Measurements from ENCODE around the gene COPS3.
A peak's percentile ranks its signal among the peaks of the same experiment; 100 is the strongest.
"Not testable (repeated sequence)": the region's sequence is repeated elsewhere in the genome, so short reads cannot be mapped to it uniquely, and the experiment has no call there.

Gene COPS3

DNA sequence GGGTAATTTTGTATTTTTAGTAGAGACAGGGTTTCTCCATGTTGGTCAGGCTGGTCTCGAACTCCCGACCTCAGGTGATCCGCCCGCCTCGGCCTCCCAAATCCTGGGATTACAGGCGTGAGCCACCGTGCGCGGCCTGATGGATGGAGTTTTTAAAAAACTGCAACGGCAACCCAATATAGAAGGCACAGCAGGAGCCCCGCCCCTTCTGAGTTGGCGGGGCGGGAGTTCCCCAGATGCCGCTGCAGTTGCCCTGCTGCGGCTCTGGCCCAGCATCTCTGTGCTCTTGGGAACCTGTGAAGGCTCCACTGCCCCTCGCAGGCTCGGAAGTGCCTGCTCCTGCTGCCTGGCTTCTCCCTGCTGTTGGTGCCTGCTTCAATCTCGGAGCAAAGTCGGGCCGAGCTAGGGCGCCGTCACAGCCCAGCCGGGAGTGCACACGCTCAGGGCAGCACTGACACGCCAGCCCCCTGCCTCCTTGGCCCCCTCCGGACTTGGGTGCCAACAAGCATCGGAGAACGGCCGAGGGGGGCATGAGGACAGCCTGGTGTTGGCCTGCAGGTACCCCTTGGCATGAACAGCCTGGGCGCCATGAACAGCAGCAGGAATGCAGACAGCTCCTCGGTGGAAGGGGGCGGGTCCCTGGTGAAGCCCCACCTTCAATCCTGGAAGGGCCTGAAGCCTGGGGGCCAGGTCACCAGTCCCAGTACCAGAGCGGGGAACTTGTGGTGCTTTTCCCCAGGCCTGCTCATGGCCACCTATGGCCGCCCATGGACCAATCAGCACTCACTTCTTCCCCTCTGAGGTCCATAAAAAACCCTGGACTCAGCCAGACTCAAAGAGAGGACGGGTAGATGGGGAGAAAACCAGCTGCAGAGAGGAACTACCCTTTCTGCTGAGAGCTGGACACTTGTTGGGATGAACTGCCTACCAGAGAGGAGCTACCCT lies 19.9 kb upstream of the COPS3 start:
- DNase-seq, result peak; percentile 84

DNA sequence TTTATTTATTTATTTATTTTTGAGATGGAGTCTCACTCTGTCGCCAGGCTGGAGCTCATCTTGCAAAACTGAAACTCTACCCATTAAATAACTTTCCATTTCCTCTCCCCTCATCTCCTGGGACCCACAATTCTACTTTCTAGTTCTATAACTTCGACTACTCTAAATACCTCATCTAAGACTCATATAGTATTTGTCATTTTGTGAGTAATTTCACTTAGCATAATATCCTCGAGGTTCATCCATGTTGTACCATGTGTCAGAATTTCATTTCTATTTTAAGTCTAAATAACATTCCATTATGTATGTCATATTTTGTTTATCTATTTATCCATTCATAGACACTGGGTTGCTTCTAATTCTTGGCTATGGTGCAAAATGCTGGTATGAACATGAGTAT lies 17.1 kb upstream of the COPS3 start:
- DNase-seq, result no peak

DNA sequence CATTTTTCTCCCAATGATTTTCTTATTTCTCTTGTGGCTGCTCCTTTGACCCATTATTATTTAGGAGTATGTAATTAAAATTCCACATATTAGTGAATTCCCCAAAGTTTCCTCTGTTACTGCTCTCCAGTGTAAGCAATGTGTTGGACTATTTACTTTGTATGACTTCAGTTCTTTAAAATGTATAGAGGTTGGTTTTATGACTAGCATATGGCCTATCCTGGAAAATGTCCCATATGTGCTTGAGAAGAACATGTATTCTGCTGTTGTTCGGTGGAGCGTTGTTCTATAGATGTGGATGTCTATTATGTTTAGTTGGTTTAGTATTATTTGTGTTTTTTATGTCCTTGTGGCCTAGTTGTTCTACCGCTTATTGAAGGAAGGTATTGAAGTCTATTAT lies 16.2 kb upstream of the COPS3 start:
- DNase-seq, result no peak

DNA sequence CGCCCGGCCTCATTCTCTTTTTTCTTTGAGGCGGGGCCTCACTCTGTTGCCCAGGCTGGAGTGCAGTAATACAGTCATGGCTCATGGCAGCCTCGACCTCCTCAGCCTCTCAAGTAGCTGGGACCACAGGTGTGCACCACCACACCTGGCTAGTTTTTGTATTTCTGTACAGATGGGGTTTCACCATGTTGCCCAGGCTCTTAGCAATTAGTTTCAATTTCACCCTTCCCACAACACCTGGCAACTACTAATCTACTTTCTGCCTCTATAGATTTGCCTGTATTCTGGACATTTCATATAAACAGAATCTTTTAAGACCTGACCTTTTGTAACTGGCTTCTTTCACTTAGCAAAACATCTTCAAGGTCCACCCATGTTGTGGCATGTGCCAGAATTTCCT lies 14.1 kb upstream of the COPS3 start:
- no peak for DNase-seq

DNA sequence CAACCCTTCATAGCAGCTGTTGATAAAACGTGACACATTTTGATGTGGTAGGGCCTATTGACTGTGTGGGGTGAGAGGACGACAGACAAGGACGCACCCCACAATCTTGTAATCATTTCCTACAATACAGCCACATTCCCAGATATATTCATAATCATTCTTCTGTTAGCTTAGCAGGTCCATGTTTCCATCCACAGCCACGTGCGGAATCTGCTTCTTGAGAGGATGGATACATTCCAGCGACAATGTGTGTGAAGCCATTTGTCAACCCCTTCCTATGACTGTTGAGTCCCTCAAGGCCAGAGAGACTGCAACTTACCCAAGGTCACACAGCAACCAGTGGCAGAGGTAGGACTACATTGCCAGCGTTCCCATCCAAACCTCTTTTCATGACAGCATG lies 8.7 kb upstream of the COPS3 start:
- no peak for DNase-seq

DNA sequence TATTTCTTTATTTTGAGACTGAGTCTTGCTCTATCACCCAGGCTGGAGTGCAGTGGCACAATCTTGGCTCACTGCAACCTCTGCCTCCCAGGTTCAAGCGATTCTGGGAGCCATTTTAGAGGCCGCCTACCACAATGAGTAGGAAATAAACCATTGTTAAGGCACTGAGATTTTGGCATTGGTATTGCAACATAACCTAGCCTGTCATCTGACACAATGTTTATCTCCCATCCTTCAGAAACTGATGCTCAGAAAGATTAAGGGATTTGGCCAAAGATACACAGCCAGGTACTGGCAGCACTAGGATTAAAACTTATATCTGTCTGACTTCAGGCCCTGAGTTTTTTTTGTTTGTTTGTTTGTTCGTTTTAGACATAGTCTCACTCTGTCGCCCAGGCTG lies 8.0 kb upstream of the COPS3 start:
- DNase-seq, result no peak

DNA sequence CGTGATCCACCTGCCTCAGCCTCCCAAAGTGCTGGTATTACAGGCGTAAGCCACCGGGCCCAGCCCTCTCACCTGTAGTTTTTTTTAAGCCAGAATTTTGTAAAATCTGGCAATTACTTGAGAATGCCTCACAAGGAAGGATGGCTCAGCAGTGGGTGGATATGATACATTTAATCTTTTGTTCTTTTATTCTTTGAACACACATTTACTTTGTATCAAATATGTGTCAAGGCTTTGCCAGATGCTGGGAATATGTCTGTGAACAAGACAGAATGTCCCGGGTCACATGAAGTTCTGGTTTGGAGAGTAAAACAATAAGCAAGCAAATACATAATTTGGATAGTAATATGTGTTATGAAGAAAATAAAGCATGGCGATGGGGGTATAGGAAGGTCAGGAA lies 4.9 kb upstream of the COPS3 start:
- DNase-seq, result no peak

DNA sequence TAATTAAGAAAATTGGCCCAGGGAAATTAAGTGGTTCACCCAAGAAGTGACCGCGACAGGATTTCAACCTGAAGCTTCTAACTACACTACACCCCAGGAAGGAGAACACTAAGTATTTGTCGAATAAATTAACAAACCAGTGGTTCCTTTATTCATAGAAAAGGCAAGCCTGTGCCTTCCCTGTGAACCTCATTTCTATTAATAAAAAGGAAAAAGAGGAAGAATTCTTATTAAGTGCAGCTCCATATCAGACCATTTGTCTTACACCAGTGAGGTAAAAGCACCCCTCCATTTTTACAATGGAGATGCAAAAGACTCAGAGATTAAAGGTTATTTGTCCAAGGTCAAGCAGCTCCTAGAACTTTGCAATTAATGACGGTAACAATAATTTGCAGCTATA lies 1.7 kb downstream of the COPS3 start:
- no peak for DNase-seq

DNA sequence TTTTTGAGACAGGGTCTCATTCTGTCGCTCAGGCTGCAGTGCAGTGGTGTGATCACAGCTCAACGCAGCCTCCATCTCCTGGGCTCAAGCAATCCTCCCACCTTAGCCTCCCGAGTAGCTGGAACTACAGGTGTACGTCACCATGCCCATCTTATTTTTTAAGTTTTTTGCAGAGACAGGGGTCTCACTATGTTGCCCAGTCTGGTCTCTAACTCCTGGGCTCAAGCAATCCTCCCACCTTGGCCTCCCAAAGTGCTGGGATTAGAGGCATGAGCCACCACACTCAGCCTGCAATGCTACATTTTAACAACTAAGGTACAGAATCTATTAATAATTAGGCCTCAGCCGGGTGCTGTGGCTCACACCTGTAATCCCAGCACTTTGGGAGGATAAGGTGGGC lies 3.6 kb downstream of the COPS3 start:
- not testable (repeated sequence) for DNase-seq

DNA sequence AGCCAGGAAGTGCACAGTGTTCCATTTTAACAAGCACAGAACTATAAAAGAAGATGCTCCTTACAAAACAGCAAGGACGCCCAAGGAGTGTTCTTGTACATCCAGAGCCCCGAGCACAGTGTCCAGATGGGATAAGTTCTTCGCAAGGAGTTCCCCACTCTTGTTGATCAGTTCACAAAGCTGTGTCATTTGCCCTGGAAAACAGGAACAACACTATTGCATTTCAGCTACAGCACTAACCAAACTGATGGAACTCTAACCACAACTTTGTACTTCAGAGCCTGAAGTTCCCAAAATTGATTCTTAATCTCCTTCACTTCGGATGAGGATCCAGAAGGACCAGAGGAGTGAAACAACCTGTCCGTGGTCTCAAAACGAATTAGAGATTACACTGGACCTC lies 5.1 kb downstream of the COPS3 start:
- no peak for DNase-seq

DNA sequence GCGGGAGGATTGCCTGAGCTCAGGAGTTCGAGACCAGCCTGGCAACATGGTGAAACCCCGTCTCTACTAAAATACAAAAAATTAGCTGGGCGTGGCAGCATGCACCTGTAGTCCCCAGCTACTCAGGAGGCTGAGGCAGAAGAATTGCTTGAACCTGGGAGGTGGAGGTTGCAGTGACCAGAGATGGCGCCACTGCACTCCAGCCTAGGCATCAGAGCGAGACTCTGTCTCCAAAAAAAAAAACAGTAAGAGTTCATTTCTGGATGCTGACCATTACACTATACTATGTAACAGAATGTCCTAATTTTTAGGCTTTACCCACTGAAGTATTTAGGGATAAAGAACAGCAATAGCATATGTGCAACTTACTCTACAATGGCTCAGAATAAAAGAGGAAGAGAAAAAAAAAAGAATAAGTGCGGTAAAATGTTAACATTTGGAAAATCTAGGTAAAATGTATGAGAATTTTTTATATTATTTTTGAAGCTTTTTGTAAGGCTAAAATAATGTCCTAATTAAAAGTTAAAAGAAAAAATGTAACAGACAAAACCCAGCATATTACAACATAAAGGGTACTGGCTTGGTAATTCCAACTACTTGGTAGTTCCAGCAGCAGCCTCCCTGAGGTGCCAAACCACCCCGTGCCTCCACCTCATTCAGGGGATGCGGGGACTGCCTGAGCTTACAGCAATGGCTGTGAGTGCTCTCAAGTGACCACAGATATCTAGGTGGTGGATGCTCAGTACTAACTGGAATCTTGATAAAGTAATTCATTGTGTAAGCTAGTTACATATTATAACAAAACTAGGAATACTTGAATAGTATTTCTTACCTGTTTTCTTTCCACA lies 10.9 kb downstream of the COPS3 start:
- peak; percentile 45 for DNase-seq

DNA sequence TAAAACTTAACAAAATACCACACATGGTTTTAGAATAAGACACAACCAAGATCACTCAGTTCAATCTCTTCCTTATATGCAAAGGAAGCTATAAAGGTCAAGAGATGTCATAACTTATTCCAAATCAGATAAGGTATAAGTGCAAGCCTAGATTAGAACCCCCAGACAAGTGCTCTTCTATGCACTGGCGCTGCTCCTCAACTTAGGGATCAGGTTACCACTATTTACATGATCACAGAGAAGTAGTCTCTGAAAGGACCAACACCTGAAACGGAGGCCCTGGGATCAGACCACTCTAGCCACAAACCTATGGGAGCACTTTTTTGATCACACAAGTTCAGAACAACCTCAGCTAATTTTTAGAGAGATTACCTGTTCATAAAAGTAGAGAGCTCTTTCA lies 16.6 kb downstream of the COPS3 start:
- no peak for DNase-seq

DNA sequence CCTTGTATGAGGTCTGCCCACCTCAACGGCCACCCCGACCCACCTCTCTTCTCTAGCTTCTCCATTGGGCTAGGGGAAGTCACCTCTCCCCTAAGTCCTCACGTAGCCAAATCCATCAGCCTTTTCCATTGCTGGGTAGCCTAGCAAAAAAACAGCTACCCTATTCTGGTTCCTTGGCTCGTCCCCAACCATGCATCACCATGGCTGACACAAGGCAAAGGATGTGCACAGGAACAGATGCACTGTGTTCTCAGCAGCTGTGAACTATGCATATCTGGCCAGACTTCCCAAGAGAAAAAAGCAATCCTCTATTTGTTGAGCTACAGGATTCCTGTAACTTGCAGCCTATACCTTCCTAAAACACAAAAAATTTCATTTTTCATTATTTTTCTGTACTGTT lies 22.0 kb downstream of the COPS3 start:
- no peak for DNase-seq

DNA sequence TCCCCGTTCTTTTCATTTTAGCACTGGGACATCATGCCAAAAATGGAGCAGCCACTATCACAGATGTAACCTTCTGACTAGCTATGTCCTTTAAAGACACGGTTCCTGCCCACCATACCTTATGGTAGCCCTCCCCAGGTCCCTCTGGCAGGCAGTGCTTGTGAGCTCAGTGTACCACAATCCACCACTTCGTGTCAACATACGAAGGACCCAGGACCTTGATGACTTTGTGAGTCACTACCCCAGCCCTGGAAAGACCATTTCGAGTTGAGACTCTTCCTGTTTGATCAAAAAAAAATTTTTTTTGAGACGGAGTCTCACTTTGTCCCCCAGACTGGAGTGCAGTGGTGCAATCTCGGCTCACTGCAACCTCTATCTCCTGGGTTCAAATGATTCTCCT lies 23.0 kb downstream of the COPS3 start:
- no peak for DNase-seq

DNA sequence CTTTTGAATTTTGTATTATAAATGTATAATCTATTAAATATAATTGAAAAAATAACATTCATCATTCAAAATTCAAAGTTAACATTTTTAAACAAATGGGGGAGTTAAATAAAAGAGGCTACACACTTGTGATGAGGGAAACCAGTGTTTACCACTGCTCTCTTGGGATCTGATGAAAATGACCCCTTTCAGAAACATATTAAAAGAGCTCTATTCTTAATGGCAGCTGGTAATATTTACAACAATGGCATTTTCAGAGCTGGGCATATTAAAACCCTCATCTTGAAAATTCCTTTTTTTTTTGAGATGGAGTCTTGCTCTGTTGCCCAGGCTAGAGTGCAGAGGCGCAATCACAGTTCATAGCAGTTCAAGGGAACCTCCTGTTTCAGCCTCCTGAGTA lies 24.7 kb downstream of the COPS3 start:
- DNase-seq, result no peak

DNA sequence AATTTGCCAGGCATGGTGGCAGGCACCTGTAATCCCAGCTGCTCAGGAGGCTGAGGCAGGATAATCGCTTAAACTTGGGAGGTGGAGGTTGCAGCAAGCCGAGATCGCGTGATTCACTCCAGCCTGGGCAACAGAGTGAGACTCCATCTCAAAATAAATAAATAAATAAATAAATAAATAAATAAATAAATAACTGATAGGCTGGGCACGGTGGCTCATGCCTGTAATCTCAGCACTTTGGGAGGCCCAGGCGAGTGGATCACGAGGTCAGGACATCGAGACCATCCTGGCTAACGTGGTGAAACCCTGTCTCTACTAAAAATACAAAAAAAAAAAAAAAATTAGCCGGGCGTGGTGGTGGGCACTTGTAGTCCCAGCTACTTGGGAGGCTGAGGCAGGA lies 25.4 kb downstream of the COPS3 start:
- not testable (repeated sequence) for DNase-seq

DNA sequence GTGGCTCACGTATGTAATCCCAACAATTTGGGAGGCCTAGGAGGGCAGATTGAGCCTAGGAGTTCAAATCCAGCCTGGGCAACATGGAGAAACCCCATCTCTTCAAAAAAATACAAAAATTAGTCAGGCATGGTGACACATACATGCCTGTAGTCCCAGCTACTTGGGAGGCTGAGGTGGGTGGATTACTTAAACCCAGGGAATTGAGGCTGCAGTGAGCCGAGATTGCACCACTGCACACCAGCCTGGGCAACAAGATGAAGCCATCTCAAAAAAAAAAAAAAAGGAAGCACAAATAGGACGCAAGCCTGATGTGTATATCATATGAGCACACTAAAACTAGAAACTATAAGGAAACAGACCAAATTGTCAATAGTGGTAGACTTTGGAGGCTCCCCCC lies 27.0 kb downstream of the COPS3 start:
- no peak for DNase-seq

DNA sequence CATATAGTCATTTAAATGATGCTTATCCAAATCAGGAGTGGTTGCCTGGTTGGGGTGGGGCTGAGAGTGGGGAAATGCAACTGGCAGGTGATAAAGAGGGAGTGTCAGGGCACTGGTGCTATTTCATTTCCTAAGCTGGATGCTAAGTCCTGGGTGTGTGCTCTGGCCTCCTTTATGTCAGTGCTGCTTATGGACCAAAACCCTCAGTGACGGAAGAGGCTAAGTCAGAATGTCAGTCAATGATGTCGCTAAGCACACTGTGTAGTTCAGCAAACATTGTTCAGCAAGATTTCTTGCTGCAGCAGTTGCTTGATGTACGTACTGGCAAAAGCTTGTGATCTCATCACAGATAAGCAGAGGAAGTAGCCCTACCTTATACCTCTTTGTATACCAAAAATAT lies 27.6 kb downstream of the COPS3 start:
- peak; percentile 72 for DNase-seq

DNA sequence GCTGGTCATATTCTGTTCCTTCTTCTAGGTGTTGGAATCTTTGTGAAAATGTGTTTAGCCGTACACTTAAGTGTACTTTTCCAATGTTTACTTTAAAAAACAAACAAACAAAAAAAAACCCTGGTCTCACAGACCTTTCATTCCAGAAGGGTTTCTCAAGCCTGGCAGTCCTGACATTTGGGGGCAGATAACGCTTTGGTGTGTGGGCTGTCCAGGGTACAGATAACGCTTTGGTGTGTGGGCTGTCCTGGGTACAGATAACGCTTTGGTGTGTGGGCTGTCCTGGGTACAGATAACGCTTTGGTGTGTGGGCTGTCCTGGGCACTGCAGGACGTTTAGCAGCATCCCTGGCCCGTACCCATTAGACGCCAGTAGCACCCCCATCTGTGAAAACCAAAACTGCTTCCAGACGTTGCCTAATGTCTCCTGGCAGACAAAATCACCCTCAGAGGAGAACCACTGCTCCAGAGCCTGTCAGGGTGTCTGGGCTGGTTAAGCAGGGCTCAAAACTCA lies 28.8 kb downstream of the COPS3 start:
- peak; percentile 96 for DNase-seq

DNA sequence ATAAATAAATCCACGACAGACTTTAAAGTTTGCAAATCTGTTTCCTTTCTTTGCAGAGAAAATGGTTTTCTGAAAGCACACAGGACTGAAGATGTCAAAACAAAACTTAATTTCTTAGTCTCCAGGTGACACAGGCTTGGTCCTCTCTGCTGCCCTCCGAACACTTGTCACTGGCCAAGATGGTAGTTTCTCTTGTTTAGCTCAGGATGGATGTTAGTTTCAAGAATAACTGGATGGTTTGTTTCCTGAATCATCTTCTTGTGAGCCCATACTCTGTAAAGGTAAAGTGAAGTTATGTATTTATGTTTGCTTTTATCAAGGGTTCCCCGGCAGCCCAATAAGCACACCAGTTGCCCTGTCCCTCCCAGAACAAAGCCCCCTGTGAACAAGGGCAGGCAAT lies 34.2 kb downstream of the COPS3 start:
- DNase-seq, result no peak

DNA sequence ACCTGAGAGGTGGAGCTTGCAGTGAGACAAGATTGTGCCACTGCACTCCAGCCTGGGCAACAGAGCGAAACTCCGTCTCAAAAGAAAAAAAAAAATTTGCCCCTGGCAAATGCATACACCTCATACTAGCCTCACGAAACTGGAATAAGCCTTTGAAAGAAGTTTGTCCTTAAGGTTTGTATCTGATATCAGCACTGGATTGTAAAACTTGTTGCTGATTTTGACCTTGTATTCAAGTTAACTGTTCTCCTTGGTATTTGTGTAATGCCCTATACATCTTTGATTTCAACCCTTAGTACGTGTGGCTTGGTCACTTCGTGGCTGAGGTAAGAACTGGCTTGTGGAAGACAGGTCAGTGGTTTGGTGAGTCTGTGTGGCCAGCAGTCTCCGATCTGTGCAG lies 37.9 kb downstream of the COPS3 start:
- DNase-seq, result no peak

DNA sequence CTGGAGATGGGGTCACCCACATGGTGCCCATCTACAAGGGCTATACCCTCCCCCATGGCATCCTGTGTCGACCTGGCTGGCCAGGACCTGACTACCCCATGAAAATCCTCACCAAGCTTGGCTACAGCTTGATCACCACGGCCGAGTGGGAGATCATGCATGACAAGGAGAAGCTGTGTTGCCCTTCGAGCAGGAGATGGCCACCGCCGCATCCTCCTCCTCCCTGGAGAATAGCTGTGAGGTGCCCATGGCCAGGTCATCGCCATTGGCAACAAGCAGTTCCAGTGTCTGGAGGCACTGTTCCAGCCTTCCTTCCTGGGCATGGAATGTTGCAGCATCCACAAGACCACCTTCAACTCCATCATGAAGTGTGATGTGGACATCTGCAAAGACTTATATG lies 38.8 kb downstream of the COPS3 start:
- no peak for DNase-seq

DNA sequence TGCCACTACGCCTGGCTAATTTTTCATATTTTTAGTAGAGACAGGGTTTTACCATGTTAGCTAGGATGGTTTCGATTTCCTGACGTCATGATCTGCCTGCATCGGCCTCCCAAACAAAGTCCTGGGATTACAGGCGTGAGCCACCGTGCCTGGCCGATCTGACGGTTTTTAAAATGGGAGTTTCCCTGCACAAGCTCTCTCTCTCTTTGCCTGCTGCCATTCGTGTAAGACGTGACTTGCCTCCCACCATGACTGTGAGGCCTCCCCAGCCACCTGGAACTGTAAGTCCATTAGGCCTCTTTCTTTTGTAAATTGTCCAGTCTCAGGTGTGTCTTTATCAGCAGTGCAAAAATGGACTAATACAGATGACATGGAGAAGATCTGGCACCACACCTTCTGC lies 39.4 kb downstream of the COPS3 start:
- no peak for DNase-seq

DNA sequence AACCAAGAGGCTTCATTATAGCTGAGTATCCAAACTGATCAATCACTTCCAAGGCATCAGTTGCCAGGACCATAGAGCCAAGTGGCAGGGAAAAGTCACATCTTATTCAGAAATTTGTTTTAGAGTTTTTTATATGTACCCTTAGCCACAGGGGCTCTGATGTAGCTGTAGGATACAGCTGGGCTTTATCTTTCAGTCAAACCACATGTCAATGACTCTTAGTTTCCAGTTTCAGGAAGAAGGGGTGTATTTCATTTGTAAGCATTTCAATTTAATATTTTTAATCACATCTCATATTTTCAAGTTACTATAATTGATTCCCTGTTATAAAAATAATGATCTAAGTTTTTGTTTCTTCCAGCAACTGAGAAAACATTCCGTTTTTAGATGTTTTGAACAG lies 41.2 kb downstream of the COPS3 start:
- DNase-seq, result peak; percentile 73

Measured in hematopoietic multipotent progenitor cell treated with erythropoietin and hydrocortisone succinate and interleukin-3 and kit ligand, for 8 days (in vitro differentiated cells).